H9 (cell line): ENCODE measurements around the gene YKT6. TPM values are rescaled to one million over a fixed set of nuclear protein-coding genes. Genes with fewer than 3 reads are reported as not detected.

ENCODE experiments used
- DNase-seq: peaks from one replicate; pipeline ENCODE4 v3.0.0-alpha.2; 2017
- H2AFZ ChIP-seq: one replicate; pipeline ENCODE4 v1.6.1; 2013; ENCODE audit warnings: mild to moderate bottlenecking, low read length, control low read depth, moderate library complexity
- H2AK5ac ChIP-seq: 2 replicates; pipeline ENCODE4 v1.6.1; 2013; ENCODE audit warnings: low read length, control low read depth, mixed read lengths; ENCODE audit not compliant: insufficient read length
- H2BK120ac ChIP-seq: one replicate; pipeline ENCODE4 v1.6.1; 2013; ENCODE audit warnings: low read depth, mild to moderate bottlenecking, low read length, control low read depth, inconsistent platforms; ENCODE audit not compliant: poor library complexity, severe bottlenecking
- H2BK12ac ChIP-seq: 2 replicates; pipeline ENCODE4 v1.6.1; 2013; ENCODE audit warnings: low read length, control low read depth, mixed read lengths, low read depth; ENCODE audit not compliant: insufficient read length
- H2BK15ac ChIP-seq: 2 replicates; pipeline ENCODE4 v1.6.1; 2013; ENCODE audit warnings: low read depth, low read length, control low read depth
- H2BK20ac ChIP-seq: one replicate; pipeline ENCODE4 v1.6.1; 2013; ENCODE audit warnings: low read depth, mild to moderate bottlenecking, low read length, control low read depth, inconsistent platforms; ENCODE audit not compliant: poor library complexity, severe bottlenecking
- H2BK5ac ChIP-seq: 2 replicates; pipeline ENCODE4 v1.6.1; 2013; ENCODE audit warnings: low read length, control low read depth, mixed read lengths; ENCODE audit not compliant: insufficient read length
- H3K14ac ChIP-seq: 2 replicates; pipeline ENCODE4 v1.6.1; 2013; ENCODE audit warnings: low read length, control low read depth; ENCODE audit not compliant: insufficient read depth
- H3K18ac ChIP-seq: 2 replicates; pipeline ENCODE4 v1.6.1; 2013; ENCODE audit warnings: low read depth, mild to moderate bottlenecking, mixed read lengths, low read length, control low read depth; ENCODE audit not compliant: insufficient read length
- H3K23ac ChIP-seq: 2 replicates; pipeline ENCODE4 v1.6.1; 2013; ENCODE audit warnings: low read length, control low read depth, mixed read lengths, low read depth; ENCODE audit not compliant: insufficient read length
- H3K23me2 ChIP-seq: 2 replicates; pipeline ENCODE4 v1.6.1; 2013; ENCODE audit warnings: low read depth, mild to moderate bottlenecking, mixed read lengths, low read length, control low read depth; ENCODE audit not compliant: insufficient read length, poor library complexity, severe bottlenecking
- H3K27ac ChIP-seq: 2 replicates; pipeline ENCODE4 v1.5.1; 2013; ENCODE audit warnings: low read length, control low read depth, mixed read lengths, low read depth; ENCODE audit not compliant: insufficient read length
- H3K27me3 ChIP-seq: 2 replicates; pipeline ENCODE4 v1.6.1; 2013; ENCODE audit warnings: low read length, control low read depth, inconsistent platforms; ENCODE audit not compliant: insufficient read depth
- H3K4ac ChIP-seq: 2 replicates; pipeline ENCODE4 v1.6.1; 2013; ENCODE audit warnings: low read depth, mild to moderate bottlenecking, control low read depth, inconsistent platforms, low read length, moderate library complexity
- H3K4me1 ChIP-seq: 2 replicates; pipeline ENCODE4 v1.6.1; 2013; ENCODE audit warnings: low read length, control low read depth, inconsistent platforms; ENCODE audit not compliant: insufficient read depth
- H3K4me2 ChIP-seq: 2 replicates; pipeline ENCODE4 v1.6.1; 2013; ENCODE audit warnings: low read length, control low read depth, mixed read lengths; ENCODE audit not compliant: insufficient read length, insufficient read depth
- H3K56ac ChIP-seq: 2 replicates; pipeline ENCODE4 v1.6.1; 2013; ENCODE audit warnings: low read depth, mild to moderate bottlenecking, mixed read lengths, low read length, control low read depth; ENCODE audit not compliant: insufficient read length
- H3K79me1 ChIP-seq: 2 replicates; pipeline ENCODE4 v1.6.1; 2013; ENCODE audit warnings: low read depth, mild to moderate bottlenecking, moderate library complexity, low read length, control low read depth, inconsistent platforms; ENCODE audit not compliant: insufficient read depth, poor library complexity, severe bottlenecking
- H3K79me2 ChIP-seq: 2 replicates; pipeline ENCODE4 v1.6.1; 2013; ENCODE audit warnings: low read length, control low read depth, inconsistent platforms; ENCODE audit not compliant: insufficient read depth
- H3K9ac ChIP-seq: 2 replicates; pipeline ENCODE4 v1.6.1; 2013; ENCODE audit warnings: low read length, control low read depth, mixed read lengths; ENCODE audit not compliant: insufficient read length; ENCODE audit errors: extremely low read depth
- H3K9me3 ChIP-seq: one replicate; pipeline ENCODE4 v1.6.1; 2013; ENCODE audit warnings: low read depth, low read length, inconsistent platforms; ENCODE audit not compliant: control insufficient read depth
- H3T11ph ChIP-seq: one replicate; pipeline ENCODE4 v1.6.1; 2013; ENCODE audit warnings: mild to moderate bottlenecking, low read length, control low read depth, inconsistent platforms
- H4K20me1 ChIP-seq: one replicate; pipeline ENCODE4 v1.6.1; 2013; ENCODE audit not compliant: control insufficient read depth, insufficient read length, insufficient read depth
- H4K5ac ChIP-seq: 2 replicates; pipeline ENCODE4 v1.6.1; 2013; ENCODE audit warnings: low read depth, mild to moderate bottlenecking, mixed read lengths, low read length, control low read depth; ENCODE audit not compliant: insufficient read length
- H4K8ac ChIP-seq: replicated peaks from 2 replicates; pipeline ENCODE4 v1.6.1; 2013; ENCODE audit warnings: low read length, control low read depth, mixed read lengths, low read depth; ENCODE audit not compliant: insufficient read length
- H4K91ac ChIP-seq: 2 replicates; pipeline ENCODE4 v1.6.1; 2013; ENCODE audit warnings: low read depth, mild to moderate bottlenecking, moderate library complexity, mixed read lengths, low read length, control low read depth; ENCODE audit not compliant: insufficient read length
- H3K27ac Mint-ChIP-seq, 3 experiments: 2 replicates in 2 of 3; 3 replicates in 1 of 3; pipeline ENCODE4 v1.8.0; 2020 to 2021; ENCODE audit warnings: mixed read lengths in 3 of 3, mild to moderate bottlenecking in 1 of 3, moderate library complexity in 1 of 3
- H3K27me3 Mint-ChIP-seq: 2 replicates; pipeline ENCODE4 v1.8.0; 2021; ENCODE audit warnings: low read depth, mild to moderate bottlenecking, moderate library complexity, mixed read lengths
- H3K36me3 Mint-ChIP-seq, 3 experiments: 2 replicates in 2 of 3; 3 replicates in 1 of 3; pipeline ENCODE4 v1.8.0; 2020 to 2021; ENCODE audit warnings: low read depth in 3 of 3, mixed read lengths in 3 of 3; ENCODE audit not compliant: insufficient read depth in 1 of 3
- H3K4me1 Mint-ChIP-seq, 2 experiments: 2 replicates each; pipeline ENCODE4 v1.8.0; 2020; ENCODE audit warnings: mixed read lengths in 2 of 2
- H3K4me3 Mint-ChIP-seq, 2 experiments: 2 replicates in 1 of 2; 3 replicates in 1 of 2; pipeline ENCODE4 v1.8.0; 2020 to 2021; ENCODE audit warnings: mild to moderate bottlenecking in 2 of 2, mixed read lengths in 2 of 2, moderate library complexity in 1 of 2
- H3K9me3 Mint-ChIP-seq, 2 experiments: 2 replicates in 1 of 2; 3 replicates in 1 of 2; pipeline ENCODE4 v1.8.0; 2020; ENCODE audit warnings: mild to moderate bottlenecking in 2 of 2, mixed read lengths in 2 of 2, moderate library complexity in 1 of 2
- CTCF ChIP-seq: fragments of 200-600 bp; sonication (generic); conservative IDR thresholded peaks from 3 replicates; pipeline ENCODE4 v1.8.0; 2021; ENCODE audit warnings: antibody characterized with exemption, mild to moderate bottlenecking
- WGBS: extraction: QIAGEN DNeasy Blood & Tissue Kit; methylation state at CpG from one replicate; pipeline ENCODE4 v1.1.7; 2013; ENCODE audit warnings: missing lambda C conversion rate, low lambda C conversion rate, mixed read lengths; ENCODE audit not compliant: insufficient read length; ENCODE audit errors: extremely low coverage; 5-methylcytosine and 5-hydroxymethylcytosine counted together
- total RNA-seq: library from RNA; stranded (reverse); gene quantifications from 2 replicates; pipeline ENCODE4 v1.2.1, GENCODE V29; 2021

Gene YKT6
- total RNA-seq, 1 experiment from 2014 or later = 104 TPM

- Histone ChIP-seq H3K14ac (no peak overlapping the region), H2BK120ac (no peak overlapping the region), H2BK20ac (no peak overlapping the region), H3K9ac (no peak overlapping the region), H3K4ac (no peak overlapping the region), H4K91ac (no peak overlapping the region), H2BK12ac (no peak overlapping the region), H3K4me2 (no peak overlapping the region), H2BK15ac (no peak overlapping the region), H3K56ac (no peak overlapping the region), H2AK5ac (no peak overlapping the region), H3K23me2 (no peaks in the 10 kb centered on the region), H4K8ac (no peak overlapping the region), H2AFZ (no peak overlapping the region), H3K23ac (no peak overlapping the region), H3K18ac (no peak overlapping the region), H3K27ac (no peak overlapping the region), H3K79me2 (no peaks in the 10 kb centered on the region), H3K79me1 (no peaks in the 10 kb centered on the region), H2BK5ac (no peak overlapping the region), H3K4me1 (no peaks in the 10 kb centered on the region), H4K20me1 (no peaks in the 10 kb centered on the region), H4K5ac (no peak overlapping the region), H3K9me3 (no peaks in the 10 kb centered on the region), H3K27me3 (no peaks in the 10 kb centered on the region), H3T11ph (no peak overlapping the region)
- DNase-seq = no peak
- Mint-ChIP-seq H3K4me3 (no peak overlapping the region), H3K36me3 (peaks cover 29 to 49% (median 46%) of the 10 kb centered on the region in 3 experiments), H3K27ac (0 out of 7 replicates have a peak overlapping the region, but pooled peaks of 1 of the 3 experiments have one; percentile 13), H3K4me1 (peaks cover 16 to 37% of the 10 kb centered on the region in 2 experiments), H3K9me3 (no peaks in the 10 kb centered on the region), H3K27me3 (no peaks in the 10 kb centered on the region)
- no peak for TF ChIP-seq CTCF
- WGBS = no CpG with 5 or more reads among the region's 7 CpGs
Observed at GRCh38 chr7:44212581-44213184, 11.9 kb downstream of the YKT6 start.
